Astrocyte of the cerebellum (primary cell): ENCODE data around the gene ZDHHC1.
"Not testable (repeated sequence)": the region's sequence is repeated elsewhere in the genome, so short reads cannot be mapped to it uniquely, and the experiment has no call there.

Experiments
- DNase-seq: peaks from one replicate; pipeline ENCODE4 v3.0.0-alpha.2; 2011; ENCODE audit warnings: low read depth
- H3K4me3 ChIP-seq: 2 replicates; pipeline ENCODE4 v1.5.1; 2011; ENCODE audit warnings: mild to moderate bottlenecking, low read depth, low read length, moderate library complexity
- CTCF ChIP-seq: IDR thresholded peaks from 2 replicates; pipeline ENCODE4 v1.5.1; 2012; ENCODE audit warnings: low read length, low read depth, moderate library complexity, mild to moderate bottlenecking; ENCODE audit errors: missing control alignments
- in situ Hi-C: cut with HindIII; loops from 2 replicates; pipeline ENCODE4 v1.10.0; 2017; ENCODE audit warnings: low sequenced_read_pairs

Gene ZDHHC1

GRCh38 chr16:67423611-67424260 lies 7.5 kb upstream of the ZDHHC1 start:
- TF ChIP-seq CTCF = no peak
- DNase-seq = no peak
- H3K4me3 ChIP-seq = no peak overlapping the region
- in situ Hi-C loops = no loop called here

- DNase-seq = no peak
- in situ Hi-C loops = no loop called here
- H3K4me3 ChIP-seq = no peak overlapping the region
- no peak for TF ChIP-seq CTCF
Observed at GRCh38 chr16:67423015-67423414, 6.7 kb upstream of the ZDHHC1 start.

GRCh38 chr16:67421030-67421429 lies 4.8 kb upstream of the ZDHHC1 start:
- in situ Hi-C loops = no loop called here
- no peak for DNase-seq
- no peak for TF ChIP-seq CTCF
- no peak overlapping the region for H3K4me3 ChIP-seq

GRCh38 chr16:67419931-67420330 lies 3.7 kb upstream of the ZDHHC1 start:
- TF ChIP-seq CTCF = no peak
- in situ Hi-C loops = no loop called here
- DNase-seq = no peak
- no peak overlapping the region for H3K4me3 ChIP-seq

- DNase-seq = no peak
- TF ChIP-seq CTCF = no peak
- no peak overlapping the region for H3K4me3 ChIP-seq
- in situ Hi-C loops = no loop called here
Observed at GRCh38 chr16:67419502-67419901, 3.2 kb upstream of the ZDHHC1 start.

- in situ Hi-C loops = no loop called here
Observed at GRCh38 chr16:67417333-67418061, 1.2 kb upstream of the ZDHHC1 start.

GRCh38 chr16:67415421-67415820 lies 856 bp downstream of the ZDHHC1 start:
- not testable (repeated sequence) for DNase-seq

More at GRCh38 chr16:67417333-67418061, 1.2 kb upstream of the ZDHHC1 start:
- TF ChIP-seq CTCF = no peak
- DNase-seq = no peak
- H3K4me3 ChIP-seq = no peak overlapping the region

More at GRCh38 chr16:67415421-67415820, 856 bp downstream of the ZDHHC1 start:
- in situ Hi-C loops = not testable (repeated sequence)
- peak overlapping the region; percentile 58 for H3K4me3 ChIP-seq
